Activated CD8-positive, alpha-beta memory T cell treated with anti-CD3 and anti-CD28 coated beads, Interleukin-2, amount 50 U/mL, for 1 hour (primary cell): ENCODE data around the gene CREB3L2.
"Not testable (repeated sequence)": the region's sequence is repeated elsewhere in the genome, so short reads cannot be mapped to it uniquely, and the experiment has no call there.

Experiments
- DNase-seq: peaks from one replicate; pipeline ENCODE4 v3.0.0-alpha.2; 2020; ENCODE audit errors: extremely low read depth

CREB3L2 gene

DNA sequence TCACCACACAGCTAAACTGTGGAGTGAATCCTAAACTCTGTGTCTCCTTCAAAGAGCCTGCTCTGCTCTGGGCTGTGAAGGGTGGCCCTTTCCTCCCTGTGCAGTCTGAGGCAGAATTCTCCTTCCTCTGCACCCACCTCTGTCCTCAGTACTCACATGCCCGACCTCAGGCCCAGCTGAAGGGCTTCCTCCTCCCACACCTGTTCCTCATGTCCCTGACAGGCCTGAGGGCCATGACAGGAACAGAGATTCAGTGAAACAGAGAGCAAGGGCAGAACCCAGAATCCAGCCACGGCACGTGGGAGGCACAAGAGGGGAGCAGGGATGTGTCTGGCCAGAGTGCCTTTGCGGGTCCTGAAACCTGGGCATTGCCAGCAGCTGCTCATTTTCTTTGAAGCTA, 13.9 kb downstream of the CREB3L2 start:
- DNase-seq, result no peak

DNA sequence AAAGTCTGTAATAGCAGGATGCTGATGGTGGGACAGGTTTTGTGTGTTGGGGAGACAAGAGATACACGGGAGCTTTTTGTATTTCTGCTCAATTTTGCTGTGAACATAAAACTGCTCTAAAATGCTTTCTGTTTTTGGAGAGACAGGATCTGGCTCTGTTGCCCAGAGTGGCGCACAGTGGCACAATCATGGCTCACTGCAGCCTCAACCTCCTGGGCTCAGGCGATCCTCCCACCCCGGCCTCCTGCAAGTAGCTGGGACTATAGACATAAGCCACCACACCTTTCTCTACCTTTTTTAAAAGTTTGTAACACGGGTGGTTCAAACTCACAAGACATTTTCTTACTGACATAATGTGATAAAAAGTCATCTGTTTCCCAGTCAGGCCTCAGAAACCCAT, 14.3 kb downstream of the CREB3L2 start:
- no peak for DNase-seq

DNA sequence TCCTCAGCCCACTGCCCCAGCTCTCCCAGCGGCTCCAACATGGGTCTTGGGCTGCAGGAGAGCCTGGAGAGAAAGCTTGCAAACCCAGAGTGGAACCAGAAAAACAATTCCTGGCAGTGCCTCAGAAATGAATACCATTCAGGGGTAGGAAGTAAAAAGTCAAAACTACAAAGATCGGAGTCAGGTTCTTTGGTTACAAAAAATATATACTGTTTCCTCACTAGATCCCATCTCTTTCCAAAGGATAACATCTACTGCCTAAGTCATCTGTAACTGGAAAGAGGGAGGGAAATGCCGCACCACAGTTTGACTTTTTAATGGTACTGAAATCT, 14.9 kb downstream of the CREB3L2 start:
- no peak for DNase-seq

GRCh38 chr7:137986252-137987017, 15.5 kb downstream of the CREB3L2 start:
- no peak for DNase-seq

DNA sequence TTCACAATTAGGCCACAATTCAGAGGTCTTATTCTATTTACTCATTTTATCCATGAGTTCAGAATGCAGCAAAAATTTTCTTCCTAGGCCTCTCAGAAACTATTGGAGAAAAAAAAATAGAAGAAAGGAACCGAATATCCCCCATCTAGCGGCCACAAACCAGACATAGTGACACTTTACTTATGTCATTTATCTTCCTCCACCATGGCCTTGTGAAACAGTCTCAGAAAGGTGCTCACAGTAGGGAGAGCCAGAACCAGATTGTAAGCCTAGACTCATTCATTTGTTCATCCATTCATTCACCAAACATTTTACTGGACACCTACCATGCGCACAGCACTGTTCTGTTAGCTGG, 16.0 kb downstream of the CREB3L2 start:
- DNase-seq, result no peak

DNA sequence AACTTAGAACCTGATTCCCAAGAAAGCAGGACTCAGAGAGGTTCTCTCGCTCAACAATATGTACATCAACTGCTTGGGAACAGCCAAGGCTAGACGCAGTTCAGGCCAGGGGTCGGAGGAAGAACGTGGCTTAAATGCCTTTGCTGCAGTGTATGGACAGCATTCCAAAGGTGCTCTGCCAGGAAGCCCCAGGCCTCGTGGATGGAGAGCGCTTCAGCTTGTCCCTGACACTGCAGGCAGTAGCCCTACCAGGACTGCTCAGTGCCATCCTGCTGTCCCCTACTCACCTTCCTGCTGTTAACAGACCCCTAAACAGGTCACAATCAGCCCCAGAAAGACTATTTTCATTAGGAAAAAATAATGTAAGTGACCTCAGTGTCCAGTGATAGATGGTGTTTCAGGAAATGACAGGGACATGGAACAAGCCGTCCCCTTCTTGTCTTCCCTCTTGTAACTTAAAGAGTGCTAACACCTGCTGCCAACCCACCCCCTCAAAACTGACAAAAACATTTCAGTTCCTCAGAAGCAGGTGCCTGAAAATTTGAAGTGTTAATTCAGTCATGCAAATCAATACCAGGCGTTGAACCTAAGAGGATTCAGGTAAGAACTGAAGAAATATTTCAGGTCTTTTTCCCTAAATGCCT, 16.5 kb downstream of the CREB3L2 start:
- no peak for DNase-seq

- no peak for DNase-seq
These were observed 17.5 kb downstream of the CREB3L2 start for GRCh38 chr7:137984181-137985041.

- DNase-seq, result no peak
These were observed 18.4 kb downstream of the CREB3L2 start for GRCh38 chr7:137983323-137984008.

GRCh38 chr7:137982394-137982793, 19.5 kb downstream of the CREB3L2 start:
- not testable (repeated sequence) for DNase-seq

GRCh38 chr7:137981668-137982067, 20.2 kb downstream of the CREB3L2 start:
- DNase-seq, result no peak

DNA sequence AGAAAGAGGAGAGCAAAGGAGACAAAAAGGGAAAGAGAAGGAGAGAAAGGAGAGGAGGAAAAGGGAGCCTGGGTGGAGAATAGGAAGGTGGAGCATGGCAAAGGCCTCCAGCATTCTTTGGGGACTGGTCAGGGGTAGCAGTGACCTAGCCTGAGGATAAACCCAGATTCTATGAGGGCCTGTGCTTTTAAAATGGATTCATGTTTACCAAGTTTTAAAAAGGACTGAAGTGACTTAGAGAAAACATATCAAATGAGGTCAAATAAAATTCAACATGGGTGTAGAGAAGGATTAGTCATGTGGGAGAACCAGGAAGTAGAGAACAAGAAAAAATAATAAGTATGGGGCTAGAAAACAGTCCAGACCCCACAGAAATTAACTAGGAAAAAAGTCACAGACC, 20.7 kb downstream of the CREB3L2 start:
- no peak for DNase-seq

- no peak for DNase-seq
These were observed 21.6 kb downstream of the CREB3L2 start for GRCh38 chr7:137980308-137980707.

GRCh38 chr7:137978464-137979237, 23.2 kb downstream of the CREB3L2 start:
- DNase-seq, result no peak

GRCh38 chr7:137977173-137977572, 24.7 kb downstream of the CREB3L2 start:
- DNase-seq, result no peak

GRCh38 chr7:137976696-137977095, 25.2 kb downstream of the CREB3L2 start:
- no peak for DNase-seq

- no peak for DNase-seq
These were observed 25.7 kb downstream of the CREB3L2 start for GRCh38 chr7:137976232-137976631.

- DNase-seq, result no peak
These were observed 26.1 kb downstream of the CREB3L2 start for GRCh38 chr7:137975768-137976167.

DNA sequence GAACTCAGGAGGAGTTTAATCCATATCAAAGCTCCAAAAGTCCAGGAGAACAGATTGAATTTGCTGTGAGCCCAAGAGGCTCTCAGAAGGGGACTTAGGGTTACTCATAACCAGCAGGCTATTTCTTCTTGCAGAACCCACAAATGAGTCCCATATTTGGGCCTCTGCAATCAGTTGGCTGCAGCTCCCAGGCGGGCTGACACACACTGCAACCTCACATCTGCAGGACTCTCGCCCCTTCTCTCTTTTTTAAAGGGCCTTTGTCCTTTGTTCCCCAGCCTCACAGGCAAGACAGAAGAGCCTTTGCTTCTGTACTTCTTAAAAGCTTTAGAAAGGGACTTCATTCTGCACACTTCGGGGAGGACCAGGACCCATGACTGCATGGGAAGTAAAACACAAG, 26.7 kb downstream of the CREB3L2 start:
- DNase-seq, result no peak

GRCh38 chr7:137974766-137975165, 27.1 kb downstream of the CREB3L2 start:
- DNase-seq, result no peak

GRCh38 chr7:137970253-137970975, 31.5 kb downstream of the CREB3L2 start:
- no peak for DNase-seq

DNA sequence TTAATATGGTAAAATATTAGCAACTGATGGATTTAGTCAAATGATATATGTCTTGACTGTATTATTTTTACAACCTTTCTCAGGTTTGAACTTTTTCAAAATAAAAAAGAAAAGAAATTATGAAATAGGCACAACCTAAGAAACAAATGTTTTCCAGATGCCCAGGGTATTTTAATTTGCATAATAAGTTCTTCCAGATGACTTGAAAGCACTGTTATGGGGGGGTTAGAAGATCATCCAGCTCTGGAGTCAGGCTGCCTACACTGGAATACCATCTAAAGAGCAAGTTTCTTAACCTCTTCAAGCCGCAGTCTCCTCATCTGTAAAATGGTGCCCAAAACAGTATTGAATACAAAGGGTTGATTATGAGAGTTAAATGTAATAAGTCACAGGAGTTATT, 32.1 kb downstream of the CREB3L2 start:
- DNase-seq, result no peak
